ENCODE measurements around the gene REP15. TPM values are rescaled to one million over a fixed set of nuclear protein-coding genes. Genes with fewer than 3 reads are reported as not detected.

The REP15 gene
- total RNA-seq, 1 experiment from 2014 or later = 0.86 TPM

DNA sequence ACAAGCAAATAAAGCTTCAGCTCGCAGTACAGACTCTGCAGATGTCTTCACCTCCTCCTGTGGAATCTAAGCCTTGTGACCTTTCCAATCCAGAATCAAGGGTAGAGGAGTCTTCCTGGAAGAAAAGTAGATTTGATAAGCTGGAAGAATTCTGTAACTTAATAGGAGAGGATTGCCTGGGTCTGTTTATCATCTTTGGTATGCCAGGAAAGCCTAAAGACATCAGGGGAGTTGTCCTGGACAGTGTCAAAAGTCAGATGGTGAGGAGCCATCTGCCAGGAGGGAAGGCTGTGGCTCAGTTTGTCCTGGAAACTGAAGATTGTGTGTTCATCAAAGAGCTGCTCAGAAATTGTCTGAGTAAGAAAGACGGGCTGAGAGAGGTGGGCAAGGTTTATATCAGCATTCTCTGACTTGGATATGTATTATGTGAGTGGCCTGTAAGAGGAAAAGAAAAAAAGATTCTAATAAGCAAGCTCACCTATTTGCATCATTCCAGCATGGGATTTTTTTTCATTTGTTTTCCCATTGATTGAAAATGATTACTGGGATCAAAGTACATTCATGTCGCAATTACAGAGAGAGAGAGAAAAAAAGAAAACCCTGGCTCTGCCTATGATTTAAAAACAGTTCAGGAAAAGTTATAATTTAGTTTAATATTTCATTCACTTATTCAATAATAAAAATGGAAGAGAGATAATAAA lies 767 bp downstream of the REP15 start (continued):
- no peak for TF ChIP-seq CTCF (IDR thresholded peaks at IDR 0.05 in 2 of 3, conservative IDR thresholded peaks at IDR 0.05 in 1 of 3; ENCODE audit: borderline replicate concordance in 1 of 3, insufficient read depth in 1 of 3, low read depth in 2 of 3, low read length in 2 of 3)

DNA sequence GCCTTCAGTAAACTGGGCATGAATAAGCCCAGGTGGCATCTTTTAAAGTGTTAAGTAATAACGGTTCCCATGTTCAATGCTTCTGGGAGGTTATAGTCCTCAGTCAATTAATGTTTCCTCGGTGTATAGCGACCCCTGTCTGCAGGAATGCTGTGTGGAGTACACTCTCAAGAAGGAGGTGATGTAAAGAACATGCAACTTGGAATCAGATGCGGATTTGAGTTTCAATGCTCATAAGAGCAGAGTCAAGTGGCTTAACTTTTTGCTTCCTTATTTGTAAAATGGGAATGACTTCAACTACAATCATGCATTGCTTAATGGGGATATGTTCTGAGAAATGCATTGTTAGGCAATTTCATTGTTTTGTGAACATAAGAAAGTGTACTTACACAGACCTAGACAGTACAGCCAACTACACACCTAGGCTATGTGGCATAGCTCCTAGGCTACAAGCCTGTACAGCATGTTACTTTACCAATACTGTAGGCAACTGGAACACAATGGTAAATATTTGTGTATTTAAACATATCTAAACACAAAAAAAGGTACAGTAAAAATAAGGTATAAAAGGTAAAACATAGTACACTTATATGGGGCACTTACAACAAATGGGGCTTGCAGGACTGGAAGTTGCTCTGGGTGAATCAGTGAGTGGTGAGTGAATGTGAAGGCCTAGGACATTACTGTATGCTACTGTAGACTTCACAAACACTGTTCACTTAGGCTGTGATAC lies 7.6 kb downstream of the REP15 start:
- Histone ChIP-seq H3K4me3 (replicated peaks in 1 of 2; ENCODE audit: low read depth in 1 of 2, low read length in 2 of 2) (no peak overlapping the region), H3K9me2 (ENCODE audit: insufficient read depth) (no peaks in the 10 kb centered on the region), H4K20me1 (ENCODE audit: insufficient read depth) (no peaks in the 10 kb centered on the region), H3K79me2 (ENCODE audit: insufficient read depth, low read length) (no peaks in the 10 kb centered on the region), H3K4me1 (ENCODE audit: control insufficient read depth in 1 of 2, insufficient read depth in 2 of 2, low read length in 2 of 2) (no peaks in the 10 kb centered on the region), H3K36me3 (ENCODE audit: control insufficient read depth in 1 of 2, insufficient read depth in 2 of 2, low read length in 2 of 2) (no peaks in the 10 kb centered on the region), H2AFZ (ENCODE audit: low read depth, low read length, poor library complexity, severe bottlenecking) (no peak overlapping the region), H3K27ac (ENCODE audit: low read depth, low read length) (no peak overlapping the region), H3K27me3 (ENCODE audit: insufficient read depth, low read length) (no peaks in the 10 kb centered on the region), H3K9me3 (ENCODE audit: control insufficient read depth in 1 of 2, insufficient read depth in 1 of 2, low read depth in 1 of 2, low read length in 2 of 2) (no peaks in the 10 kb centered on the region), H3K9ac (ENCODE audit: low read length) (no peak overlapping the region), H3K4me2 (ENCODE audit: low read length) (no peak overlapping the region)
- DNase-seq (ENCODE audit: low read depth, low spot score) (peak; percentile 87), ATAC-seq (peak; percentile 99)
- no TSS peak for BruUV-seq (replicated peaks)
- ChIA-PET POLR2A (interaction anchor here (0.7 to 1.1 kb wide), 2 partner anchors 13 to 980 kb away, joined by 3 to 4 read pairs; no protein-coding TSS in a partner anchor), RAD21 (ENCODE audit: low non-redundant PET in 1 of 2, low total read pairs in 2 of 2, uncharacterized antibody in 2 of 2, unreplicated experiment in 2 of 2) (interaction anchor here in 1 of 2 experiments (1.0 kb wide), 1 partner anchor 279 kb away, joined by 3 read pairs; no protein-coding TSS in a partner anchor), CTCF (interaction anchor here (0.7 to 1.2 kb wide), 9 partner anchors 20 to 1263 kb away, joined by 3 to 5 read pairs (median 3); no protein-coding TSS in a partner anchor)
- intact Hi-C loops (cut with micrococcal nuclease) = loop anchor here (5.0 to 10.0 kb wide), 3 partner anchors 282 to 849 kb away; partner anchors contain the start of gene TM7SF3
- TF ChIP-seq JUND (IDR thresholded peaks at IDR 0.05) = no peak
- TF ChIP-seq RAD21 (IDR thresholded peaks at IDR 0.05; ENCODE audit: low read depth) = peak; percentile 86
- no peak for TF ChIP-seq ELF1 (IDR thresholded peaks at IDR 0.05; ENCODE audit: borderline replicate concordance, low read depth)
- no peak for TF ChIP-seq EZH2phosphoT487 (IDR thresholded peaks at IDR 0.05; ENCODE audit: borderline replicate concordance)
- TF ChIP-seq, protein P1, sequence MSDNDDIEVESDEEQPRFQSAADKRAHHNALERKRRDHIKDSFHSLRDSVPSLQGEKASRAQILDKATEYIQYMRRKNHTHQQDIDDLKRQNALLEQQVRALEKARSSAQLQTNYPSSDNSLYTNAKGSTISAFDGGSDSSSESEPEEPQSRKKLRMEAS (IDR thresholded peaks at IDR 0.05) = peak; percentile 42; the same call in 1 of the 2 replicates
- no peak for TF ChIP-seq EZH2 (IDR thresholded peaks at IDR 0.05)
- TF ChIP-seq ZBTB33 (IDR thresholded peaks at IDR 0.05; ENCODE audit: extremely low read depth, insufficient replicate concordance, low read length) = peak; percentile 5
- TF ChIP-seq CBX3 (IDR thresholded peaks at IDR 0.05; ENCODE audit: low read depth) = peak; percentile 65
- TF ChIP-seq FOSL1 (IDR thresholded peaks at IDR 0.05; ENCODE audit: low read depth) = no peak
- no peak for TF ChIP-seq EGR1 (IDR thresholded peaks at IDR 0.05; ENCODE audit: low read depth)
- no peak for TF ChIP-seq SRF (IDR thresholded peaks at IDR 0.05; ENCODE audit: low read depth)
- no peak for TF ChIP-seq ZFX (IDR thresholded peaks at IDR 0.05)
- peak; percentile 39 for TF ChIP-seq YY1 (IDR thresholded peaks at IDR 0.05; ENCODE audit: extremely low read depth, insufficient replicate concordance, low read depth, low read length)
- peak; percentile 93 for TF ChIP-seq CEBPB (IDR thresholded peaks at IDR 0.05; ENCODE audit: low read depth)
- TF ChIP-seq POLR2A (IDR thresholded peaks at IDR 0.05; ENCODE audit: borderline replicate concordance, extremely low read depth, insufficient read depth, insufficient read length) = no peak

Measured in HCT116 (cell line).